Natural killer cell treated with Interleukin-12 subunit alpha and Interleukin-12 subunit beta and Interleukin-15 and Interleukin-18, amount 100 ng/mL, for 72 hours (primary cell): Measurements from ENCODE around the gene P3H3. TPM values are rescaled to one million over a fixed set of nuclear protein-coding genes. Genes with fewer than 3 reads are reported as not detected.

Experiments used
- ATAC-seq, 2 donors: fragments of 150-1000 bp; cut with Tn5 transposase in 1 of 2; sonication (Bioruptor Pico), chemical (Tn5 transposase) in 1 of 2; 2 replicates each; pipeline ENCODE4 v1.10.0; 2021
- DNase-seq: peaks from one replicate; pipeline ENCODE4 v3.0.0; 2022; ENCODE audit warnings: low spot score
- H3K27ac Mint-ChIP-seq, 2 donors: 1 replicate in 1 of 2; 2 replicates in 1 of 2; pipeline ENCODE4 v1.8.0; 2022; ENCODE audit warnings: mixed read lengths in 2 of 2, mild to moderate bottlenecking in 1 of 2, moderate library complexity in 1 of 2
- H3K27me3 Mint-ChIP-seq, 2 donors: 1 replicate in 1 of 2; 2 replicates in 1 of 2; pipeline ENCODE4 v1.8.0; 2022; ENCODE audit warnings: mixed read lengths in 2 of 2
- H3K36me3 Mint-ChIP-seq: one replicate; pipeline ENCODE4 v1.8.0; 2022; ENCODE audit warnings: mixed read lengths
- H3K4me1 Mint-ChIP-seq, 2 donors: 1 replicate in 1 of 2; 2 replicates in 1 of 2; pipeline ENCODE4 v1.8.0; 2022; ENCODE audit warnings: low read depth in 2 of 2, mixed read lengths in 2 of 2, mild to moderate bottlenecking in 1 of 2
- H3K4me3 Mint-ChIP-seq: one replicate; pipeline ENCODE4 v1.8.0; 2022; ENCODE audit warnings: mixed read lengths
- H3K9me3 Mint-ChIP-seq: 2 replicates; pipeline ENCODE4 v1.8.0; 2022; ENCODE audit warnings: mixed read lengths
- total RNA-seq, 2 donors: library from RNA; stranded (reverse); gene quantifications; one replicate each; pipeline ENCODE4 v1.2.3, GENCODE V29; 2022

Gene P3H3
- total RNA-seq, 2 donors from 2014 or later = 1.3 TPM; not detected in 1

DNA sequence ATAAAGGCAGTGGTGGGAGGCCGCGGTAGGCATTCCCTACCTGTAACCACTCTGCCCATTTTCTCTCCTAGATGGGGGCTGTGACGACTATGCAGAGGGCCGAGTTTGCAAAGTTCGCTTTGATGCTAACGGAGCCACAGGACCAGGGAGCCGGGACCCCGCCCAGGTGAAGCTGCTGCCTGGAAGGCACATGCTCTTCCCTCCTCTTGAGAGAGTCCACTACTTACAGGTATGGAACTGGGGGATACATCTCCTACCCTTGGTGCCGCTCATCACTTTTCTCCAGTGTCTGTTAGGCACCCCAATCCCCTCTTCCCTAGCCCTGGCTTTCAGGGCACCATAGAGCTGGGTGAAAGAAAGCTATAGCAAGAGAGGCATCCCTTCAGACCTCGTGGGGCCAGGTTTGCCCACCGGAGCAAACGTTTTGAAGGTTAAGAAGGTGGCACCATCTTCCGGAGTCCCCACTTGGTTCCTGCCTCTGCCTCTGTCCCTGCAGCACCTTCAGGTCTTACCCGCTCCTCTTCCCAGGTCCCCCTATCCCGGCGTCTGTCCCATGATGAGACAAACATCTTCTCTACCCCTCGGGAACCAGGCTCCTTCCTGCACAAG lies 2.0 kb upstream of the P3H3 start:
- no peak for DNase-seq
- no peak overlapping the region for H3K4me3 Mint-ChIP-seq
- no peak for ATAC-seq
- H3K36me3 Mint-ChIP-seq = no peaks in the 10 kb centered on the region
- H3K4me1 Mint-ChIP-seq = peaks cover 19 to 32% of the 10 kb centered on the region in 2 donors
- no peak overlapping the region for H3K27ac Mint-ChIP-seq
- H3K9me3 Mint-ChIP-seq = no peaks in the 10 kb centered on the region
- peaks cover 64 to 68% of the 10 kb centered on the region in 2 donors for H3K27me3 Mint-ChIP-seq

DNA sequence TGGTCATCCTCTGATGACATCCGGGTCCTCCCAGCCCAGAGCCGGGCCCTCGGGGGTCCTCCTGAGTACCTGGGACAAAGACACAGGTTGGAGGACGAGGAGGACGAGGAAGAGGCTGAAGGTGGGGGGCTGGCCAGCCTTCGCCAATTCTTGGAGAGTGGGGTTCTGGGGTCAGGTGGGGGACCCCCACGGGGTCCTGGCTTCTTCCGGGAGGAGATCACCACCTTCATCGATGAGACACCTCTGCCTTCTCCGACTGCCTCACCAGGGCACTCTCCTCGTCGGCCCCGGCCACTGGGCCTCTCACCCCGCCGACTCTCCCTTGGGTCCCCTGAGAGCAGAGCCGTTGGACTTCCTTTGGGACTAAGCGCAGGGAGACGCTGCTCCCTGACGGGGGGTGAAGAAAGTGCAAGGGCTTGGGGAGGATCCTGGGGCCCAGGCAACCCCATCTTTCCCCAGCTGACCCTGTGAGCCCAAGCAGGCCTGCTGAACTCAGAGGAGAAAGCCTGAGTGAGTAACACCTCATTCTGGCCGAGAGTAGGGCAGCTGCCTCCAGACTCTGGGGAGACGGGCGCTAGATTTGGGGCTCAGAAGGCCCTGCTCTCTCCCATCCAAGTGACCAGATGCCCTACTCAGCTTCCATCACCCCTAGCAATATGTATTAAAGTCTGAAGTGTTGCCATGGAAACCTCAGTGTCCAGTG lies 1.3 kb upstream of the P3H3 start:
- Mint-ChIP-seq H3K9me3 (no peaks in the 10 kb centered on the region), H3K4me1 (peaks cover 19 to 30% of the 10 kb centered on the region in 2 donors), H3K27me3 (peaks cover 68 to 75% of the 10 kb centered on the region in 2 donors), H3K36me3 (no peaks in the 10 kb centered on the region), H3K4me3 (peak overlapping the region; percentile 51), H3K27ac (no peak overlapping the region)
- DNase-seq (no peak), ATAC-seq (no peak)

DNA sequence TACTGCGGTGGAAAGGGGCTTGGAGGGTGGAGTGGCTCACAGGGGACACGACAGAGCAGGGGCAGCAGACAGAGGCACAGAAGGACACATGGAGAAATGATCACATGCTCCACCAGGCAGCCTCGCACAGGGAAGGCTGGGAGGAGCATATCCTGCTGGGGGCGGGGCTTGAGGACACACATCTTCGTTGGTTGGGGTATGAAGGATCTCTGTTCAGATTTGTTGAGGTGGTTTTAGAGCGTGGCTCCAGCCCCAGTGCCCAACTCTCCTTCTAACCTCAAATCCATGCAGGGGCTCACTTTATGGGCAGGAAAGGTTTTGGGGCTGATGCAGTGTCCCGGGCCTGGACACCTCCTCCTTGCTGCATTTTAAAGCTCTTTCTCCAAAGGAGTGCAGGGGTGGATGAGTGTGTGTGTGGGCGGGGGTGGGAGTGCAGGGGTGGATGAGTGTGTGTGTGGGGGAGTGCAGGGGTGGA lies 733 bp upstream of the P3H3 start:
- ATAC-seq = no peak

DNA sequence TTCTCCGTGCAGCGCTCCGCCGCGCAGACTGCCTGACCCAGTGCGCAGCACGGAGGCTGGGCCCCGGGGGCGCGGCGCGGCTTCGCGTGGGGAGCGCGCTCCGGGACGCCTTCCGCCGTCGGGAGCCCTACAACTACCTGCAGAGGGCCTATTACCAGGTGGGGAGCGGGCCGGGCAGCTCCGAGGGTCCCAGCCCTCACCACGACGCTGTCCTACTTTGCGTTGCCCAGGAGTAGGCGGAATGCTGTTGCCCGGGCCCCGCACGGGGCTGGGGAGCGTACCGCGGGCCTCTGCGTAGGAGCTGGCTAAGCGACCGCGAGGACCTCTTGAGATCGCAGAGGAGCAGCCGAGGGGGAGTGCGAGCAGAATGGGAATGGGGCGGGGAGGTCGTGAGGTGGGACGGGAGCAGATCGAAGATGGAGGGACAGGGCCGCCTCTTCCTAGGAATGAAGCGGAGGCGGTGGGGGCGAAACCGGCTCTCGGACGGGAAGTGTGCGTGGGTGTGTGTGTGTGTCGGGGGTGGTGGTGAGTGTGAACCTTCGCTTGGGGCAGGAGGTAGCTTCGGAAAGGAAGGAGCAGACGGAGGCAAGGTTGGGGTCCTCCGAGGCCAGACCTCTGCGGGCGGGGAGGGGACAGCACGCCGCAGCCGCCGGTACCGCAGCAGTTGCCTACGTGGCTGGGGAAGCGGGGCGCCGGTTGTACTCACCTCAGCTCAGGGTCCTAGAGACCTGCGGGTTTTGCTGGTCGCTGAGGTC lies 751 bp downstream of the P3H3 start:
- peak overlapping the region in 1 of 2 donors; percentile 61 for H3K27ac Mint-ChIP-seq
- no peaks in the 10 kb centered on the region for H3K36me3 Mint-ChIP-seq
- peaks cover 59 to 67% of the 10 kb centered on the region in 2 donors for H3K27me3 Mint-ChIP-seq
- H3K4me3 Mint-ChIP-seq = peak overlapping the region; percentile 83
- H3K4me1 Mint-ChIP-seq = peaks cover 19 to 22% of the 10 kb centered on the region in 2 donors
- DNase-seq (no peak), ATAC-seq (peak; percentile 37 to 59)
- H3K9me3 Mint-ChIP-seq = no peaks in the 10 kb centered on the region

More for the DNA sequence above, 733 bp upstream of the P3H3 start:
- Mint-ChIP-seq H3K4me3 (peak overlapping the region; percentile 51), H3K27ac (no peak overlapping the region), H3K4me1 (peaks cover 19 to 27% of the 10 kb centered on the region in 2 donors), H3K9me3 (no peaks in the 10 kb centered on the region), H3K36me3 (no peaks in the 10 kb centered on the region), H3K27me3 (peaks cover 68 to 73% of the 10 kb centered on the region in 2 donors)
- DNase-seq = no peak

DNA sequence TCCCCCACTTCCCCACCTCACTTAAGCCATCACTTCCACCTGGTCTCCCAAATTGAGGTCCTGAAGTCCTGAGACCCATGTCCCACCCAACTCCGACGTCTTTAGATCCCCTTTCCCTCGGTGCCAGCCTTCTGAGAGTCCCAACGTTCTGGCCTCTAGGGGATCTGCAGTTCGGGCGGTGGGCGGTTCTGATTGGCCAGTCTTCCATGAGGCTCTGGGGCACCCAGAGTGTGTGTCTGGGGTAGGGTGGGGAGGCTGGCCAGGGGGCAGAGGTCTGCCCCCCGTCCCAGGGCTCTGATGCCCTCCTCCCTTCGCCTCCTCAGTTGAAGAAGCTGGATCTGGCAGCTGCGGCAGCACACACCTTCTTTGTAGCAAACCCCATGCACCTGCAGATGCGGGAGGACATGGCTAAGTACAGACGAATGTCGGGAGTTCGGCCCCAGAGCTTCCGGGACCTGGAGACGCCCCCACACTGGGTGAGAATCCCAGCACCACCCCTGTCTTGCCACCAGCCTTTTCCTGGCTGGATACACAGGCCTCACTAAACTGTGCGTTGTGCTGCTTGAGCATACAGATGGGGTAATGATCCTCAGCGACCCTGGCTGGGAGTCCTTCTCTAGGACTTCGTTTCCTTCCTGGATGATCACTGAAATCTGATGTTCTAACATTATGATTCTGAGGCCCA lies 1.5 kb downstream of the P3H3 start:
- peaks cover 19 to 22% of the 10 kb centered on the region in 2 donors for H3K4me1 Mint-ChIP-seq
- no peaks in the 10 kb centered on the region for H3K9me3 Mint-ChIP-seq
- ATAC-seq (no peak), DNase-seq (no peak)
- peak overlapping the region in 1 of 2 donors; percentile 61 for H3K27ac Mint-ChIP-seq
- H3K4me3 Mint-ChIP-seq = peak overlapping the region; percentile 83
- H3K27me3 Mint-ChIP-seq = peaks cover 54 to 61% of the 10 kb centered on the region in 2 donors
- H3K36me3 Mint-ChIP-seq = no peaks in the 10 kb centered on the region

DNA sequence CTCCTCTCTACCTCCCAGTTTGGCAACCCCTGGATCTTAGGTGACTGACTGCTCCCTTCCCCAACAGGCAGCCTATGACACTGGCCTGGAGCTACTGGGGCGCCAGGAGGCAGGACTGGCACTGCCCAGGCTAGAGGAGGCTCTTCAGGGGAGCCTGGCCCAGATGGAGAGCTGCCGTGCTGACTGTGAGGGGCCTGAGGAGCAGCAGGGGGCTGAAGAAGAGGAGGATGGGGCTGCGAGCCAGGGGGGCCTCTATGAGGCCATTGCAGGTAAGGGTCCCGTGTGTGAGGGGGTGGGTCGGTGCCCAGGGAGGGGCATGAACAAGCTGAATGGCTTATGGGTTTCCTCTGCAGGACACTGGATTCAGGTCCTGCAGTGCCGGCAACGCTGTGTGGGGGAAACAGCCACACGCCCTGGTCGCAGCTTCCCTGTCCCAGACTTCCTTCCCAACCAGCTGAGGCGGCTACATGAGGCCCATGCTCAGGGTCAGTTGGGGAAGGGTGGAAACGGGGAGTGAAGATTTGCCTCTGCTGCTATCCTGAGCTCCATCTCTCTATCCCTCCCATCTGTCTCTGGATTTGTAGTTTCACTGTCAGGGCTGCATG lies 2.2 kb downstream of the P3H3 start:
- Mint-ChIP-seq H3K27ac (no peak overlapping the region), H3K27me3 (peaks cover 47 to 54% of the 10 kb centered on the region in 2 donors), H3K4me1 (peaks cover 16 to 21% of the 10 kb centered on the region in 2 donors), H3K9me3 (no peaks in the 10 kb centered on the region), H3K36me3 (no peaks in the 10 kb centered on the region), H3K4me3 (no peak overlapping the region)
- no peak for ATAC-seq
- no peak for DNase-seq

DNA sequence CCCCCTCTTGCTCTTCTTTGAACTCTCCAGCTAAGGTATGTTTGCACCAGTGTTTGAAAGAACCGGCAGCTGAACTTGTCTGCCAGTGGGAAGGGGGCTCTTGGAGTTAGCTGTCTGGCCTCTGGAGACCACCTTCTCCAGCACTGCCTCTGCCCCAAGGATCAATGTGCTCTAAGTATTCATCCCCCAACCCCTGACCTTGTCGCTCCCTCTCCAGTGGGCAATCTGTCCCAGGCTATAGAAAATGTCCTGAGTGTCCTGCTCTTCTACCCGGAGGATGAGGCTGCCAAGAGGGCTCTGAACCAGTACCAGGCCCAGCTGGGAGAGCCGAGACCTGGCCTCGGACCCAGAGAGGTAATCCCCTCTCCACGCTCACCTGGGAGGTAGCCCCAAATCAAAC lies 2.8 kb downstream of the P3H3 start:
- H3K4me3 Mint-ChIP-seq = no peak overlapping the region
- DNase-seq = no peak
- H3K36me3 Mint-ChIP-seq = no peaks in the 10 kb centered on the region
- ATAC-seq = no peak
- peaks cover 16 to 21% of the 10 kb centered on the region in 2 donors for H3K4me1 Mint-ChIP-seq
- no peak overlapping the region for H3K27ac Mint-ChIP-seq
- H3K27me3 Mint-ChIP-seq = peaks cover 43 to 48% of the 10 kb centered on the region in 2 donors
- no peaks in the 10 kb centered on the region for H3K9me3 Mint-ChIP-seq

DNA sequence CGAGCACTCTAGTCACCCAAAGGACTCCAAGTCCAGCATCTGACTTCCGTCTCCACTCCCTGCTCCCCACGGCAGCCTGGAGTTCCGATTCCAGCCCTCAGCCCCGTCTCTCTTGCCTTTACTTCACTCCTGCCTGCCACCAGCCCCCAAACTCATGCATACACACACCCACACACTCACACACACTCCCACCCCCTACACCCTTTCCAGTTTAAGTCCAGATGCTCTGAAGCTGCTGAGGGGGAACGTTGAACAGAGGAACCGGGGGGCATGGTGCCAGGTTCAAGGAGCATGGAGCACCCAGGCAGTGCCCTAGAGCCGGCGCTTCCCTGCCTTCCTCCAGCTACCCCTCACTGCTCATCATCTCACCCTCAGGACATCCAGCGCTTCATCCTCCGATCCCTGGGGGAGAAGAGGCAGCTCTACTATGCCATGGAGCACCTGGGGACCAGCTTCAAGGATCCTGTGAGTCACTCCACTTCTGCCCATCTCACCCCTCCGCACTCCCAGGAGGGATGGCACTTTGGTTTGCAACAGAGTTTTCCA lies 3.3 kb downstream of the P3H3 start:
- Mint-ChIP-seq H3K4me3 (no peak overlapping the region), H3K9me3 (no peaks in the 10 kb centered on the region), H3K27me3 (peaks cover 38 to 44% of the 10 kb centered on the region in 2 donors), H3K36me3 (no peaks in the 10 kb centered on the region), H3K27ac (no peak overlapping the region), H3K4me1 (peaks cover 16 to 21% of the 10 kb centered on the region in 2 donors)
- ATAC-seq (no peak), DNase-seq (no peak)

DNA sequence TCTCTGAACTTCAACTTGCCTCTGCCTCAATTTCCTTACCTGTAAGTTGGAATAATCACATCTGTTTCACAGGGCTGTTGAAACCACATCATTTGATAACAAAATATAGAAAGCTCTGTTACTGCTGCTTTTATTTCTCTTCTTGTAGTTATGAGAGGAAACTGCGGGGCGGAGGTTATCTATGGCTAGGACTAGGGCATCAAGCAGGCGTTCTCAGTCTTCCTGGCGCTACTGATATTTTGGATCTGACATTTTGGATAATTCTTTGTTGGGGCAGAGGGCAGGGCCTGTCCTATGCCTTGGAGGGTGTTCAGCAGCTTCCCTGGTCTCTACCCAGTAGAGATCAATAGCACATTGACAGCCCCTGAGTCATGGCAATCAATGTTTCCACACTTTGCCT lies 3.9 kb downstream of the P3H3 start:
- DNase-seq (no peak), ATAC-seq (no peak)
- H3K9me3 Mint-ChIP-seq = no peaks in the 10 kb centered on the region
- H3K36me3 Mint-ChIP-seq = no peaks in the 10 kb centered on the region
- peaks cover 33 to 38% of the 10 kb centered on the region in 2 donors for H3K27me3 Mint-ChIP-seq
- peaks cover 15 to 21% of the 10 kb centered on the region in 2 donors for H3K4me1 Mint-ChIP-seq
- H3K27ac Mint-ChIP-seq = no peak overlapping the region
- no peak overlapping the region for H3K4me3 Mint-ChIP-seq

DNA sequence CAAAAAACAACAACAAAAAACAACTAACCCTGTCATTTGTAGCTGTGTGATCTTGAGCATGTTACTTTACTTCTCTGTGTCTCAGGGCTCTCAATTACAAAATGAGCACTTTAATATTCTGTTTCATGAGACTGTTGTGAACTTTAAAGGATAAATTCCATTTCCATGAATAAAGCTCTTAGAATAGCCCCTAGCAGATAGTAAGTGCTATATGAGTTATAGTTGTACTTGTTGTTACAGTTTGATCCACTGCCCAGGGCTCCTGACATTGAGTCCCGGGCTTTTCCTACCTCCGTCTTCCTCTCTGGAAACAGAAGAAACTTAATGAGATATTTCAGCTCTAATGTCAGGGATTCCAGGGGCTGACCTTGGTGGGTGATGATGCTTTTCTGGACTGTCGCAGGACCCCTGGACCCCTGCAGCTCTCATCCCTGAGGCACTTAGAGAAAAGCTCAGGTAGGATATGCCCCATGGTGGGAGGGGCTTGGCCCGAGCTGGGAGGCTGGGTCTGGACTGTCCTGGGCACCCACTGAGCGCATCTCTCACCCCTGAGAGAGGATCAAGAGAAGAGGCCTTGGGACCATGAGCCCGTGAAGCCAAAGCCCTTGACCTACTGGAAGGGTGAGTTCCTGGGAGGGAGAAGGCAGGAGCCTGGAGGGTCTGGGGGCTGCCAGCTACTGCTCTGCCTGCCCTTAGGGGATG lies 5.1 kb downstream of the P3H3 start:
- no peak overlapping the region for H3K4me3 Mint-ChIP-seq
- H3K9me3 Mint-ChIP-seq = no peaks in the 10 kb centered on the region
- peaks cover 10 to 14% of the 10 kb centered on the region in 2 donors for H3K4me1 Mint-ChIP-seq
- H3K27ac Mint-ChIP-seq = no peak overlapping the region
- ATAC-seq = no peak
- no peaks in the 10 kb centered on the region for H3K36me3 Mint-ChIP-seq
- no peak for DNase-seq
- peaks cover 25 to 26% of the 10 kb centered on the region in 2 donors for H3K27me3 Mint-ChIP-seq

DNA sequence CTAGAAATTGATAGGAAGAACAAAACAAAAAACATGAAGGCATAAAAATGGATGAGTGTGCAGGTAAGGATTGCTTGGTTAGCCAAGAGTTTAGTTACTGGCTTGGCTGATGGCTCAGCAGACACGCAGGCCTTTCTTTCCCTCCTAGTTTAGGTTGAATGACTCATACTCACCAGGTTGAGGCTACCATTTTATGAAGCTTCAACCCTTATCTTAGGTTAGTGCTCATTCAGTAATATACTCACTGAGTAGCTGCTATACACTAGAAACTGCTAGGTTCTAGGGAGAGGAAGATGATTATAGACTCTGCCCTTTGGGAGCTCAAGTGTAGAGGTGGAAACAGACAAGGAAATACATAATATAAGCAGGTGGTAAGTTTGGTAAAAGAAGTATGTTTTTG lies 6.0 kb downstream of the P3H3 start:
- Mint-ChIP-seq H3K4me3 (no peak overlapping the region), H3K27ac (no peak overlapping the region), H3K36me3 (no peaks in the 10 kb centered on the region), H3K9me3 (no peaks in the 10 kb centered on the region), H3K27me3 (peaks cover 19 to 21% of the 10 kb centered on the region in 2 donors), H3K4me1 (peaks cover 5 to 8% of the 10 kb centered on the region in 2 donors)
- ATAC-seq = no peak
- no peak for DNase-seq

DNA sequence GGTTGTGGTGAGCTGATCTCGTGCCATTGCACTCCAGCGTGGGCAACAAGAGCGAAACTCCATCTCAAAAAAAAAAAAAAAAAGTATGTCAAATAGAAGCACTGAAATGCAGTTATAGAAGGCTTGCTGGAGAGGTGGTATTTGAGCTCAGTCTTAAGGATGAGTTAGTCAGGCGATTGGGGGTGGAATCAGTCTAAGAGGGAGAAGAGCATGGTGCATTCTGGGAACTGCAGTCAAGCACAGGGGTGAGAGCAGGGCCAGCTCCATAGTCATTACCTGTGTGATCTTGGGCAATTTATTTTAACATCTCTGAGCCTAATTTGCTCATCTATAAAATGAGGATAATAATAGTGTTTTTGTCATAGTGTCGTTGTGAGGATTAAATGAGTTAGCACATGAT lies 6.7 kb downstream of the P3H3 start:
- Mint-ChIP-seq H3K9me3 (no peaks in the 10 kb centered on the region), H3K27ac (no peak overlapping the region), H3K27me3 (peaks cover 17 to 19% of the 10 kb centered on the region in 2 donors), H3K4me1 (peaks cover 4 to 5% of the 10 kb centered on the region in 2 donors), H3K36me3 (no peaks in the 10 kb centered on the region), H3K4me3 (no peak overlapping the region)
- DNase-seq = no peak
- no peak for ATAC-seq
